GM21619 (cell line): ENCODE results near the gene LARP4B.
"Not testable (repeated sequence)": the region's sequence is repeated elsewhere in the genome, so short reads cannot be mapped to it uniquely, and the experiment has no call there.

Experiments
- ATAC-seq: cut with Tn5 transposase; IDR thresholded peaks from one replicate; pipeline ENCODE4 v1.9.1; 2021; ENCODE audit not compliant: unreplicated experiment

The LARP4B gene

DNA sequence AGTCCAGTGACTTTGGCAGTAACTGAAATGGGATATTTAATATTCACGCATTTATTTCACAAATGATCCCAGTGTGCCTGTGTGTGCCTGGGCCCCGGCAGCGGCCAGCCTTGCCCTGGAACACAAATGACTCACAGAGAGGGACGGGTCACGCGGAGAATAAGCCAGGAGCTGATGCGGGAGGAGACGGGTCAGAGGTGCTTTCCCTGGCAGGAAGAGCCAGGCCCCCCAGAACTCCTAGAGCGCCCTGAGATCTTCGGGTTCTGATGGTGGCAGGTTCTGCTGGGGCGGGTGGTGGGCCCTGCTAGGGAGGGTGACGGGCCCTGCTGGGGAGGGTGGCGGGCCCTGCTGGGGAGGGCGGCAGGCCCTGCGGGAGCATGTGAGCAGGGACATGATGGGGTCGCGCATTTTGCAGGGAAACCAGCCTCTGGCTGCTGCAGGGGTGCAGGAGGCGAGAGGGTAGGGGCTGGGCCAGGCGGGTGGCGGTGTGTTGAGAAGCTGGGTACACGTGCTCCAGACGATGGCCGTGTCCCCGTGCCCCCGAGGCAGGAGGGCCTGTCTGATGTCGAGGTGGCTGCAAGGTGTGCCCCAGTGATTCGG is 157.8 kb downstream of the LARP4B start:
- no peak for ATAC-seq

GRCh38 chr10:772227-772637 is 159.3 kb downstream of the LARP4B start:
- ATAC-seq, result no peak

DNA sequence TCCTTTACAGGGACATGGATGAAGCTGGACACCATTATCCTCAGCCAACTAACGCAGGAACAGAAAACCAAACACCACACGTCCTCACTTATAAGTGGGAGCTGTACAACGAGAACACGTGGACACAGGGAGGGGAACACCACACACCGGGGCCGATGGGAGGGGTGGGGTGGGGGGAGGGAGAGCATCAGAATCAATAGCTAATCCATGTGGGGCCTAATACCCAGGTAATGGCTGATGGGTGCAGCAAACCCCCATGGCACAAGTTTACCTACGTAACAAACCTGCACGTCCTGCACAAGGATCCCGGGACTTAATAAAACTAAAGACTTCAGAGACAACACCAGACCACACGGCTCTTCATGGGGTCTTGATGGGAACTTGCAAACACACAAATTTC is 159.9 kb downstream of the LARP4B start:
- ATAC-seq, result no peak

- no peak for ATAC-seq
These were observed 160.5 kb downstream of the LARP4B start for GRCh38 chr10:770975-771374.

DNA sequence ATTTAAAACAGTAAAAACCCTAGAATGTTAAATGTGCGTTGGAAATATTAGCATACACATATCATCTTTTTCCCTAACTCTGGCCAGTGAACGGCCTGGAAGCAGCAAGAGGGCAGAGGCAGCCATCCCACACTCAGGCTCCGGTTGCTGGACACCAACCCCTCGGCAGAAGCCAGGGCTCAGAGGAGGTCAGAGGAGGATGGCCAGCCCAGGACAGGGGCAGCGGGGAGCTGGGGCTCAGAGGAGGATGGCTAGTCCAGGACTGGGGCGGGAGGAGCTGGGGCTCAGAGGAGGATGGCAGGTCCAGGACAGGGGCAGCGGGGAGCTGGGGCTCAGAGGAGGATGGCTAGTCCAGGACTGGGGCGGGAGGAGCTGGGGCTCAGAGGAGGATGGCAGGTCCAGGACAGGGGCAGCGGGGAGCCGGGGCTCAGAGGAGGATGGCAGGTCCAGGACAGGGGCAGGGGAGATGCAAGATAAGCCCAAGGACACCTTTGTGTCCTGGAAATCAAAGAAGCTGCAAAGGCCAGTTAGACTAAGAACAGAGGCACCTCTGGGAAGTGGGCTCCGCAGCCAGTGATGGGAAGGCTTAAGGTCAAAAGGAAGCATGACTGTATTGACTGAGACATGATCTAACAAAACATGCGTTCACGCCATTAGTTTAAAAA is 161.3 kb downstream of the LARP4B start:
- ATAC-seq, result not testable (repeated sequence)

DNA sequence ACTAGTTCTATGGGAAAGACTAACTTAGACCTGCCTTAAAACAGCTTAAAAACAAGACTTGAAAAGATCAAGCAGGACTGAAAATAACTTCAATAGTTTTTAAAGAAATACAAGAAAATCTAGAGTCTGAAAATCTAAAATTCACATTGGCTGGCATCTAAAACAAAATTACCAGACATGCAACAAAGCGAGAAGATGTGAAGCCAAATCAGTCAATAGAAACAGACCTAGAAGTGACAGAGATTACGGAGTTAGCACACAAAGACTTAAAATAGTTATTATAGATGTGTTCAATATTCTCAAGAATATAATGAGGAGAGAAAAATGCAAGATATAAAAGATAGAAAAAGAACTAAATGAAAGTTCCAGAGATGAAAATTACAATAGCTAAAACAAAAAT is 163.7 kb downstream of the LARP4B start:
- no peak for ATAC-seq

DNA sequence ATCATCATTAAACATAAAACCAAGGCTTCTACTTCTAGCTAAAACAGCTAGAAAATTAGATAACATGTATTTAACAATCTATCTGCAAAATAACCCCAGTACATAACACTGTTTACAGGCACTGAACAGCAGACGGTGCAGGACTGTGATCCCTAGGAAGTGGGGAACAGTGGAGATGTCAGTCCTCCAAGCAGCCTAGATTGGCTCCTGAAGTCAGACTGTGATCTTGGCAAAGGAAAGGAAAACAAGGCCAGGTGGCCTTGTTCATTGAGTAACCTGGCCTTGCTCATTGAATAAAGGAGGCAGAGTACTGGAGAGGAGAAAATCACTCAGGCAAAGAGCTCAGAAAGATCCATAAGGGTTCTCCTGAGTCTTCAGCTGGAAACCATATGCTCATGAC is 164.3 kb downstream of the LARP4B start:
- no peak for ATAC-seq

GRCh38 chr10:761376-761775 is 170.1 kb downstream of the LARP4B start:
- ATAC-seq, result no peak

GRCh38 chr10:760622-761021 is 170.9 kb downstream of the LARP4B start:
- no peak for ATAC-seq

GRCh38 chr10:759898-760477 is 171.5 kb downstream of the LARP4B start:
- ATAC-seq, result no peak
